Esophagus squamous epithelium (tissue), 4 donors: ENCODE results near the gene NAP1L5.

Experiments used
- POLR2A ChIP-seq, 4 donors: fragments of 450-650 bp; IDR thresholded peaks; one replicate each; pipeline ENCODE4 v1.6.1; 2017; ENCODE audit warnings: antibody characterized with exemption in 4 of 4, mild to moderate bottlenecking in 4 of 4, moderate library complexity in 3 of 4
- TF ChIP-seq, protein P1 (sequence below), 6 experiments: fragments of 450-650 bp in 4 of 6; fragments of 200-600 bp in 2 of 6; sonication (generic) in 2 of 6; IDR thresholded peaks; one replicate each; pipeline ENCODE4 v1.5.1; 2016 to 2019; ENCODE audit warnings: antibody characterized with exemption in 6 of 6, mild to moderate bottlenecking in 4 of 6, moderate library complexity in 4 of 6

DNA sequence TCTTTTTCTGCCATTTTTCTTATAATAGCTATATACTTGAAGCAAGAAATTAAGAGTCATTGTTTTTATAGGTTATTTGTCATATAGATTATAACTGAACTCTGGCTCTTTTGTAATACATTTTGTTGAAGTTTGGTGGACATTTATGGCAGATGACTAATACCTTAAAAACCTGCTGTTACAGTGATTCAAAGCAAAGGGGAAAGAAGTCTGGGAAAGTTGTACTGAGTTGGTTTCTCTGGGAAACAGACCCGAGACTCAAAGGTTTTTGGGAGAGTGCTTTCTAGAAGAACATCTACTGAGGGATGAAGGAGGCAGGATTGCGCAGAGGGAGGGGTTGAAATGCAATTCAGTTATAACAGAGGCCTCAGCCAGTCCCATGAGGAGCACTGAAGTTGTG, 35.9 kb downstream of the NAP1L5 start:
- TF ChIP-seq, protein P1, sequence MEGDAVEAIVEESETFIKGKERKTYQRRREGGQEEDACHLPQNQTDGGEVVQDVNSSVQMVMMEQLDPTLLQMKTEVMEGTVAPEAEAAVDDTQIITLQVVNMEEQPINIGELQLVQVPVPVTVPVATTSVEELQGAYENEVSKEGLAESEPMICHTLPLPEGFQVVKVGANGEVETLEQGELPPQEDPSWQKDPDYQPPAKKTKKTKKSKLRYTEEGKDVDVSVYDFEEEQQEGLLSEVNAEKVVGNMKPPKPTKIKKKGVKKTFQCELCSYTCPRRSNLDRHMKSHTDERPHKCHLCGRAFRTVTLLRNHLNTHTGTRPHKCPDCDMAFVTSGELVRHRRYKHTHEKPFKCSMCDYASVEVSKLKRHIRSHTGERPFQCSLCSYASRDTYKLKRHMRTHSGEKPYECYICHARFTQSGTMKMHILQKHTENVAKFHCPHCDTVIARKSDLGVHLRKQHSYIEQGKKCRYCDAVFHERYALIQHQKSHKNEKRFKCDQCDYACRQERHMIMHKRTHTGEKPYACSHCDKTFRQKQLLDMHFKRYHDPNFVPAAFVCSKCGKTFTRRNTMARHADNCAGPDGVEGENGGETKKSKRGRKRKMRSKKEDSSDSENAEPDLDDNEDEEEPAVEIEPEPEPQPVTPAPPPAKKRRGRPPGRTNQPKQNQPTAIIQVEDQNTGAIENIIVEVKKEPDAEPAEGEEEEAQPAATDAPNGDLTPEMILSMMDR (IDR thresholded peaks at IDR 0.05): no peak
- no peak for TF ChIP-seq POLR2A (IDR thresholded peaks at IDR 0.05)
